Limb (tissue), 2 donors: ENCODE data around the gene MEG3.

Experiments
- DNase-seq, 2 donors: peaks; one replicate each; pipeline ENCODE4 v3.0.0-alpha.2; 2016; ENCODE audit errors: extremely low spot score in 2 of 2

Gene MEG3

GRCh38 chr14:100864206-100864605, 38.3 kb downstream of the MEG3 start:
- no peak for DNase-seq

GRCh38 chr14:100864960-100865681, 39.2 kb downstream of the MEG3 start:
- no peak for DNase-seq

GRCh38 chr14:100865682-100866591, 40.0 kb downstream of the MEG3 start:
- no peak for DNase-seq

- no peak for DNase-seq
Observed at GRCh38 chr14:100866666-100867630, 41.0 kb downstream of the MEG3 start.

- no peak for DNase-seq
Observed at GRCh38 chr14:100867631-100868315, 41.9 kb downstream of the MEG3 start.

GRCh38 chr14:100868621-100869370, 42.9 kb downstream of the MEG3 start:
- DNase-seq, result no peak

- no peak for DNase-seq
Observed at GRCh38 chr14:100871234-100872186, 45.6 kb downstream of the MEG3 start.

GRCh38 chr14:100872259-100873095, 46.6 kb downstream of the MEG3 start:
- DNase-seq, result no peak

GRCh38 chr14:100873096-100873482, 47.2 kb downstream of the MEG3 start:
- DNase-seq, result no peak

GRCh38 chr14:100874051-100874410, 48.1 kb downstream of the MEG3 start:
- DNase-seq, result no peak

- DNase-seq, result no peak
Observed at GRCh38 chr14:100874411-100875091, 48.6 kb downstream of the MEG3 start.

- no peak for DNase-seq
Observed at GRCh38 chr14:100875126-100875525, 49.2 kb downstream of the MEG3 start.

- DNase-seq, result no peak
Observed at GRCh38 chr14:100875861-100876590, 50.1 kb downstream of the MEG3 start.

GRCh38 chr14:100878271-100879146, 52.6 kb downstream of the MEG3 start:
- DNase-seq, result no peak

GRCh38 chr14:100879194-100879593, 53.3 kb downstream of the MEG3 start:
- no peak for DNase-seq

GRCh38 chr14:100879782-100880181, 53.9 kb downstream of the MEG3 start:
- DNase-seq, result no peak
